ENCODE results near the gene SH3RF3. TPM values are rescaled to one million over a fixed set of nuclear protein-coding genes. Genes with fewer than 3 reads are reported as not detected.

Gene SH3RF3
- total RNA-seq, 1 experiment from 2014 or later, result 0.98 TPM

DNA sequence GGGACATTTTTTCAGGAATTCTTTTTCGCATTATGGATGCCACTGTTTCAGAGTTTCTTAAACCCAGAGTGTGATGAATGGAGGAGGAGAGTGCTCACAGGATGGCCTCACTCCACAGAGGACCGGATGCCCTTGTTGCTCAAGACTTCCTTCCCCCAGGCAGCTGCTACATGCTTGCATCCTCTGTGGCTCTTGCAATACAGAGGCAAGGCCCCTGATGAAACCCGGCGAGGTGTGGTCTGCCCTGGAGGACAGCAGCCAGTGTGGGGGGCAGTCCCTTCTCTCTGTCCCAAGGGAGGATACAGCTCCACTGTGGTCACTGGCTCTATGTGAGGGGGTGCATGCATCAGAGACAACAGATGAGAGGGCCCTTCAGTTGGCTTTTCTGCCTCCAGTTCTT, 109.6 kb downstream of the SH3RF3 start:
- Mint-ChIP-seq H3K9me3 (ENCODE audit: unreplicated experiment) (no peaks in the 10 kb centered on the region), H3K27ac (ENCODE audit: unreplicated experiment) (no peak overlapping the region), H3K4me3 (ENCODE audit: unreplicated experiment) (no peak overlapping the region), H3K4me1 (ENCODE audit: low read depth, unreplicated experiment) (peaks cover 4% of the 10 kb centered on the region), H3K36me3 (ENCODE audit: insufficient read depth, unreplicated experiment) (no peaks in the 10 kb centered on the region), H3K27me3 (ENCODE audit: insufficient read depth, unreplicated experiment) (peaks cover 6% of the 10 kb centered on the region)
- no peaks in the 10 kb centered on the region for H3K27me3 ChIP-seq (replicated peaks; ENCODE audit: control insufficient read depth, insufficient read depth, low read length)
- TF ChIP-seq, protein P1, sequence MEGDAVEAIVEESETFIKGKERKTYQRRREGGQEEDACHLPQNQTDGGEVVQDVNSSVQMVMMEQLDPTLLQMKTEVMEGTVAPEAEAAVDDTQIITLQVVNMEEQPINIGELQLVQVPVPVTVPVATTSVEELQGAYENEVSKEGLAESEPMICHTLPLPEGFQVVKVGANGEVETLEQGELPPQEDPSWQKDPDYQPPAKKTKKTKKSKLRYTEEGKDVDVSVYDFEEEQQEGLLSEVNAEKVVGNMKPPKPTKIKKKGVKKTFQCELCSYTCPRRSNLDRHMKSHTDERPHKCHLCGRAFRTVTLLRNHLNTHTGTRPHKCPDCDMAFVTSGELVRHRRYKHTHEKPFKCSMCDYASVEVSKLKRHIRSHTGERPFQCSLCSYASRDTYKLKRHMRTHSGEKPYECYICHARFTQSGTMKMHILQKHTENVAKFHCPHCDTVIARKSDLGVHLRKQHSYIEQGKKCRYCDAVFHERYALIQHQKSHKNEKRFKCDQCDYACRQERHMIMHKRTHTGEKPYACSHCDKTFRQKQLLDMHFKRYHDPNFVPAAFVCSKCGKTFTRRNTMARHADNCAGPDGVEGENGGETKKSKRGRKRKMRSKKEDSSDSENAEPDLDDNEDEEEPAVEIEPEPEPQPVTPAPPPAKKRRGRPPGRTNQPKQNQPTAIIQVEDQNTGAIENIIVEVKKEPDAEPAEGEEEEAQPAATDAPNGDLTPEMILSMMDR (IDR thresholded peaks at IDR 0.05; ENCODE audit: insufficient read depth in 1 of 2, low read depth in 1 of 2, low read length in 1 of 2, severe bottlenecking in 1 of 2, unreplicated experiment in 1 of 2), result no peak
- no peak overlapping the region for H3K4me3 ChIP-seq (ENCODE audit: low read depth, low read length)
- H3K36me3 ChIP-seq (ENCODE audit: control insufficient read depth, insufficient read depth, low read length), result no peaks in the 10 kb centered on the region; the same call in 1 of the 2 replicates
- H3K4me1 ChIP-seq, result no peaks in the 10 kb centered on the region
- no peak for DNase-seq
- no peaks in the 10 kb centered on the region for H3K9me3 ChIP-seq
- ChIA-PET CTCF (no interaction called here), POLR2A (no interaction called here)
- intact Hi-C loops (cut with micrococcal nuclease; ENCODE audit: unreplicated experiment), result no loop called here
- no TSS peak for BruUV-seq (replicated peaks)

DNA sequence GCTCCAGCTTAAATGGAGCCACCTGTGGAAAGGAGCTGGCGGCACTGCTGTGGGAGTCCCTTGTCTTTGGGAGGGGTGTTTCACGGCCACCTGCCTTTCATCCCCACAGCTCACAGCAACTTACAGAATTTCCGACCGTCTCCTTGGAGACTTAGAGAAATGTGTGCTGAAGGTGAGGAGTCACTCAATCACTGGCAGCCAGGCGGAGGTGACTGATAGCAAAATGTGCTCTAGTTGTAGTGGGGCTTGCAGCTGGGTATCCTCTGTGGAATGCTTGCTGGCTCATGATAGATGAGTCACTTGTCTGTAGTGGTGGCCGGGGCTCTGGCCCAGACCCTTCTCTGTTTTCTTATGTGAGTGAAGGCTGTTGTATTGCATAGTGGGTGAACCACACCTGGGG, 110.7 kb downstream of the SH3RF3 start:
- TF ChIP-seq, protein P1 (IDR thresholded peaks at IDR 0.05; ENCODE audit: insufficient read depth in 1 of 2, low read depth in 1 of 2, low read length in 1 of 2, severe bottlenecking in 1 of 2, unreplicated experiment in 1 of 2), result no peak
- Histone ChIP-seq H3K4me1 (no peaks in the 10 kb centered on the region), H3K4me3 (ENCODE audit: low read depth, low read length) (no peak overlapping the region), H3K9me3 (no peaks in the 10 kb centered on the region), H3K36me3 (ENCODE audit: control insufficient read depth, insufficient read depth, low read length) (no peaks in the 10 kb centered on the region), H3K27me3 (replicated peaks; ENCODE audit: control insufficient read depth, insufficient read depth, low read length) (no peaks in the 10 kb centered on the region)
- ChIA-PET POLR2A (no interaction called here), CTCF (no interaction called here)
- Mint-ChIP-seq H3K4me3 (ENCODE audit: unreplicated experiment) (no peak overlapping the region), H3K36me3 (ENCODE audit: insufficient read depth, unreplicated experiment) (no peaks in the 10 kb centered on the region), H3K4me1 (ENCODE audit: low read depth, unreplicated experiment) (peaks cover 8% of the 10 kb centered on the region), H3K9me3 (ENCODE audit: unreplicated experiment) (no peaks in the 10 kb centered on the region), H3K27me3 (ENCODE audit: insufficient read depth, unreplicated experiment) (peaks cover 7% of the 10 kb centered on the region), H3K27ac (ENCODE audit: unreplicated experiment) (no peak overlapping the region)
- intact Hi-C loops (cut with micrococcal nuclease; ENCODE audit: unreplicated experiment), result no loop called here
- no TSS peak for BruUV-seq (replicated peaks)
- no peak for DNase-seq

DNA sequence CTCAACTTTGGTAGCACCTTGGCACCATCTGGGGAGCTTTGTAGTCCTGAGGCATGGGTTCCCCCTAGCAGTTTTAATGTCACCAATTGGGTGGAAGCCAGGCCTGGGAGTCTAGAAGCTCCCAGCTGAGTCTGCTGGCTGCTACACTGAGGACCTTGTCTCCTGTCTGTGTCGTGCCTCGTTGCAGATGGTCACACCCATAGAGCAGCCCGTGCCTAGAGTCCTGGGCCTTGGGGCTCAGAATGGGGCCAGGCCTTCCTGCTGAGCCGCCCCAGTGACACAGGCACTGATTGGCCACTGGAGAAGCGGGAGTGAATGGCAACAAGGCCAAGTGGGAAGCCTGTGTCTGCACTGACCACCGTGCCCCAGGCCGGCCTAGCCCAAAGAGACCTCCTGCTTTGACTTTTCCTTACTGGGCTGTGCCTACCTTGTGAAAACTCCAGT, 113.2 kb downstream of the SH3RF3 start:
- no peak overlapping the region for H3K4me3 Mint-ChIP-seq (ENCODE audit: unreplicated experiment)
- H3K4me1 Mint-ChIP-seq (ENCODE audit: low read depth, unreplicated experiment), result peaks cover 8% of the 10 kb centered on the region
- no TSS peak for BruUV-seq (replicated peaks)
- intact Hi-C loops (cut with micrococcal nuclease; ENCODE audit: unreplicated experiment), result no loop called here
- H3K27me3 ChIP-seq (replicated peaks; ENCODE audit: control insufficient read depth, insufficient read depth, low read length), result no peaks in the 10 kb centered on the region
- H3K4me1 ChIP-seq, result no peaks in the 10 kb centered on the region
- TF ChIP-seq, protein P1 (IDR thresholded peaks at IDR 0.05; ENCODE audit: insufficient read depth in 1 of 2, low read depth in 1 of 2, low read length in 1 of 2, severe bottlenecking in 1 of 2, unreplicated experiment in 1 of 2), result no peak
- peaks cover 7% of the 10 kb centered on the region for H3K27me3 Mint-ChIP-seq (ENCODE audit: insufficient read depth, unreplicated experiment)
- DNase-seq, result no peak
- H3K27ac Mint-ChIP-seq (ENCODE audit: unreplicated experiment), result no peak overlapping the region
- H3K36me3 ChIP-seq (ENCODE audit: control insufficient read depth, insufficient read depth, low read length), result no peaks in the 10 kb centered on the region
- H3K36me3 Mint-ChIP-seq (ENCODE audit: insufficient read depth, unreplicated experiment), result no peaks in the 10 kb centered on the region
- POLR2A ChIA-PET, result no interaction called here
- H3K4me3 ChIP-seq (ENCODE audit: low read depth, low read length), result no peak overlapping the region
- no peaks in the 10 kb centered on the region for H3K9me3 Mint-ChIP-seq (ENCODE audit: unreplicated experiment)
- CTCF ChIA-PET, result no interaction called here
- H3K9me3 ChIP-seq, result no peaks in the 10 kb centered on the region

Data from Caco-2 (cell line).